ENCODE measurements around the gene SLC7A8. TPM values are rescaled to one million over a fixed set of nuclear protein-coding genes. Genes with fewer than 3 reads are reported as not detected.

SLC7A8 gene
- total RNA-seq, 1 experiment from 2014 or later, result 2.5 TPM

GRCh38 chr14:23182372-23183157 is 895 bp downstream of the SLC7A8 start:
- no peak for DNase-seq (ENCODE audit: low spot score)

DNA sequence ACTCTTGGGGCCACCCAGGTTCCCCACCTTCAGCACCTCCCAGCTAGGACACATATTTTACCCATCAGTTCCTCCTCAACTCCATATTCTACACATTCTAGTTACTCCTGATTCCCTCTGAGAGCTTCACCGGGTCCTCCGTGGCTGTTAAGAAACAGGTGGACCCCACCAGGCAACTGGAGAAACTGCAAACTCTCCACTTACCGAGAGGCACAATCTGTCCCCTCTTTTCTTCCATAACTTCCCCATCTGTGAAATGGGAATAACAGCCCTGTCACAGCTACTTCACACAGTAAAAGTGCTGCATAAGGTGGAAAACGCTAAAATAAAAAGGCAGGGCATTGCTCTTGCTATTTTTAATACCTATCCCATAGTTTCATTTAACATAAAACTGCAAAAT is 1.5 kb downstream of the SLC7A8 start:
- DNase-seq (ENCODE audit: low spot score), result no peak

GRCh38 chr14:23181453-23181852 is 2.0 kb downstream of the SLC7A8 start:
- DNase-seq (ENCODE audit: low spot score), result no peak

GRCh38 chr14:23177181-23177580 is 6.3 kb downstream of the SLC7A8 start:
- peak; percentile 19 for DNase-seq (ENCODE audit: low spot score)

DNA sequence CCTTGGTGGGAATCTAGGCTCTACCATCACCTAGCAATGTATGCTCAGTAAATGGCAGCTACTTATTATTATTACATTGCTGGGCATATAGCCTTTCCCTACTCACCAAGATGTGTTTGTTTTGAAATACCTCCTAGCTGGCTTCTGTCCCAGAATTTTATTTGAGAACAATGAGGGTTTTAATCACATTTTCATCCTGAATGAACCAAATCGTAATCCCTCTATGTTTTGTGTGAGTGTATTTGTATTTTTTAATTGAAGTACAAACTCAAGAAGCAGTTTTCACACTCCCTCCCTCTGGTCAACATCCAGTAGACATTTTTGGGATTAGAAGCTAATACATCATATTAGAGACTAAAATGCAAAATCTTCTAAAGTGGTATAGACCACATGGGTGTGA is 7.6 kb downstream of the SLC7A8 start:
- no peak for DNase-seq (ENCODE audit: low spot score)

- DNase-seq (ENCODE audit: low spot score), result no peak
Observed at GRCh38 chr14:23174296-23175184, 8.9 kb downstream of the SLC7A8 start.

GRCh38 chr14:23173796-23174195 is 9.7 kb downstream of the SLC7A8 start:
- no peak for DNase-seq (ENCODE audit: low spot score)

GRCh38 chr14:23173031-23173430 is 10.4 kb downstream of the SLC7A8 start:
- DNase-seq (ENCODE audit: low spot score), result no peak

DNA sequence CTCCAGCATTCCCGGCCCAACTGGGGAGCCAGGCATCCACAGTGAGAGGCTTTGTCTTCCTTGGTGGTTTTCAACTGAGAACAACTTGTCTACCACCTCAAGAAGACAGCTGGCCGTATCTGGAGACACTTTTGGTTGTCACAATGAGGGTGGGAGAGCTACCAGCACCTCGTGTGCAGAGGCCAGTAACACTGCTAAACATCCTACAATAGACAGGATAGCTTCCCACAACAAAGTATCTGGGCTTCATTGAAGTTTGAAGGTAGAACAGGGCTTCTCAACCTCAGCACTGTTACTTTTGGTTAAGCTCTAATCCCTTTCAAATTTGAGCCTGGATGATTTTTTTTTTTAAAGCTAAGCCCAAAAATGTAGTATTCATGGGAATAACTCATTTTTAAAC is 10.9 kb downstream of the SLC7A8 start:
- DNase-seq (ENCODE audit: low spot score), result no peak

- DNase-seq (ENCODE audit: low spot score), result no peak
Observed at GRCh38 chr14:23172096-23172495, 11.4 kb downstream of the SLC7A8 start.

DNA sequence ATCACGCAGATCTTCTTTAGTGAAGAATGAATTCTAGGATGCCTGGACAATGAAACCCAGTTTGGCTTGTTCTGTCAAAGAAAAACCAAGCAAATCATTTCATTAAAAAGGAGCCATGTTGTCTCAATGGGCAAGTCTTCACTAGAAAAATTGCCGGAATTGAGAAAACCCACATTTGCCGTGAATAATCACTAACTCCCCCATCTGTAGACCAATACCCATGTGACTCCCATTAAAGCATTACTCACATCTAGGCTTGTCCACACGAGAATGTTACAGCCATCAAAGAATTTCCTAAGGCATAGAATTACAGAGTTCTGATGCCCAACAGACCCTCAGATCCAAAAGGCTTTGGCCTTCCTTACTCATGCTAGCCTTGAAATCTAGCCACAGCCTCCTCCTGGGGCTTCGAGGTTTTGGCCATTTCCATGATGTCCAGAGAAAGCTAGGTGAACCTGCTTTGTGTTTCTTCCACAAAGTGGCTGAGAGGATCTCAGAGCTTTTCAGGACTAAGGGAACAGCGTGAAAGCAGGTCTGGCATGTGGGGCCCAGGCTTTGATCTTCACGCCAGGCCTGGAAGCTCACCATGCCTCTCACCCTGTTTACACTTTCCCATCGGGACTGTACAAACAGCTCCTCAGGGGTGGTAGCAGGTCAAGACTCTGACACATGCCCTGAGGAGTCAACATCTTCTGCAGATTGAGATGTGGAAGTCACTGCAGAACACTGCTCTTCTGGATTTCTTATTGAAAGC is 12.1 kb downstream of the SLC7A8 start:
- DNase-seq (ENCODE audit: low spot score), result no peak

GRCh38 chr14:23169622-23170021 is 13.8 kb downstream of the SLC7A8 start:
- DNase-seq (ENCODE audit: low spot score), result no peak

DNA sequence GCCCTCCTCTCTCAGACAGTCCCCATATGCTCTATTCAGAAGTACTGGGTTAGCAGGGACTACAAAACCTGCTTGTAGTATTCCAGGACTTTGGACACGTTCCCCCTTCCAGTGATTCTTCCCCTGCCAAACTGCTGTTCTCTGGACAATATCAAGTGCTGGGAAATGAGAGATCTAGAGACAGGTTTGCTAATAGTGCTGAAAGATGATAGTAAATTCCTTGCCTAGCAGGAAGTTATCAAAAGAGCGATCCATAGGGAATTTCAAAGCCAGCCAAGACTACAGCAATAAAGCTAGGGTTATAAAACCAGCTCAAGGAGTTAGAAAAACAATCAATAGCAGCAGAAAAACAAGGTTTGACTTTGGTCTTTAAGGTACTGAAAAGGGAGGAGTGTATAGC is 15.2 kb downstream of the SLC7A8 start:
- no peak for DNase-seq (ENCODE audit: low spot score)

DNA sequence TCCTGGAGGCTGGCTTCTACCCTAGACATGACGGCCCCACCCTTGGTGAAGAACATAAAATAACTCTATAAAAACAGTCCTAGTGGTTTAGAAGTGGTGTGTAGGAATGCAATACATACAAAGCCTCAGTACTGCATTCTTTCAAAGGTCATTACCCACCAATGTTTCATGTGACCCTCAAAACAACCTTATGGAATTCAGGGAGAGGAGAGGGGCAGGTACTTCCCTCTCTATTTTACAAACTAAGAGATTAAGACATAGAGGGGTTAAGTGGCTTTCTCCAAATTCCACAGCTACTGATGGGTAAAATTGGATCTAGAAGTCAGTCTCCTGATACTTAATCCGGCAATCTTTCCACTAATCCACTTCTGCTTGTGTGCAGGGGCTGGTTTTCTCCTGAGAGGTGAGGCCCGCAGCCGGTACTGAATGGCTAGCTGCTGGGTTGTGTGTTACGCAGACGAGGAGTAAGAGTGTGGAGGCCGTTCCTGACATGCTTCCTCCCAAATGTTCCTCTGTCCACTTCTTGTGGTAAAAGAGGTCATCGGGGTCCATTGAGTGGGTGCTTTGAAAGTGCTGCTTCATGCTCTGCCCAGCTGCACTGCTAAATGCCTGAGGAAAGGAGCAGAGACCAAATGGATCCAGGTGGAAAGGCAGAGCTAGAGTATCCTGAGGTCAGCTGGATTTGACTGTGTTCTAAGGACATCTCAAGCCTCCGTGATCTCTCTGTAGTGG is 16.2 kb downstream of the SLC7A8 start:
- no peak for DNase-seq (ENCODE audit: low spot score)

DNA sequence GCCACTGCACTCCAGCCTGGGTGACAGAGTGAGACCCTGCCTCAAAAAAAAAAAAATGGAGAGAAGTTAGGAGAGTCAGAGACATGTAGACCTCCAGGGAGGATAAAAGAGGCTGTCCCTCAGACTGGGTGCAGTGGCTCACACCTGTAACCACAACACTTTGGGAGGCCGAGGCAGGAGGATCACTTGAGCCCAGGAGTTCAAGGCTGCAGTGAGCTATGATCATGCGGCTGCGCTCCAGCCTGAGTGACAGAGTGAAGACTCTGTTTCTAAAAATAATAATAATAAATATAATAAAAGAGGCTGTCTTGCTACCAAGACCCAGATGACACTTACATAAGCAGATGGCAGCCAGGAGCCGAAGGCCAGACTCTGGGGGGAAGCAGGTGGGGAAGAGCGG is 18.5 kb downstream of the SLC7A8 start:
- no peak for DNase-seq (ENCODE audit: low spot score)

DNA sequence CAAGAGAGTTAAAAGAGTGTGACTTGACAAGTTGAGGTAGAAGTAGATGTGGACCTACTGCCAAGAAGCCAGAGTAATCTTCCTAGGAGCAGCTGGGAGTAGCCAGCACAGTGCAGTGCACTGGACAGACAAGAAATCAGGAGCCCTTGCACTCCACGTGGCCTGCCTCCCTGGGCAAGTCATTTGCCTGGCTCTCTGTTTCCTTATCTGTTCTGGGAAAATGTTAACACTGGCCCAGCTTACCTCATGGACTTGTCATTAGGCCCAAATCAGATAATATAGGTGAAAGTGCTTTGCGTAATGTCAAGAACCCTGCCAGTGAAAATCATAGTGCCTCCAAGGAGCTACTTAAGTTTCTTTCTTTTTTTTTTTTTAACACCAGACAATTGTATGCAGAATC is 19.2 kb downstream of the SLC7A8 start:
- DNase-seq (ENCODE audit: low spot score), result no peak

GRCh38 chr14:23163830-23164229 is 19.6 kb downstream of the SLC7A8 start:
- no peak for DNase-seq (ENCODE audit: low spot score)

- no peak for DNase-seq (ENCODE audit: low spot score)
Observed at GRCh38 chr14:23162800-23163199, 20.7 kb downstream of the SLC7A8 start.

GRCh38 chr14:23162005-23162404 is 21.5 kb downstream of the SLC7A8 start:
- DNase-seq (ENCODE audit: low spot score), result no peak

DNA sequence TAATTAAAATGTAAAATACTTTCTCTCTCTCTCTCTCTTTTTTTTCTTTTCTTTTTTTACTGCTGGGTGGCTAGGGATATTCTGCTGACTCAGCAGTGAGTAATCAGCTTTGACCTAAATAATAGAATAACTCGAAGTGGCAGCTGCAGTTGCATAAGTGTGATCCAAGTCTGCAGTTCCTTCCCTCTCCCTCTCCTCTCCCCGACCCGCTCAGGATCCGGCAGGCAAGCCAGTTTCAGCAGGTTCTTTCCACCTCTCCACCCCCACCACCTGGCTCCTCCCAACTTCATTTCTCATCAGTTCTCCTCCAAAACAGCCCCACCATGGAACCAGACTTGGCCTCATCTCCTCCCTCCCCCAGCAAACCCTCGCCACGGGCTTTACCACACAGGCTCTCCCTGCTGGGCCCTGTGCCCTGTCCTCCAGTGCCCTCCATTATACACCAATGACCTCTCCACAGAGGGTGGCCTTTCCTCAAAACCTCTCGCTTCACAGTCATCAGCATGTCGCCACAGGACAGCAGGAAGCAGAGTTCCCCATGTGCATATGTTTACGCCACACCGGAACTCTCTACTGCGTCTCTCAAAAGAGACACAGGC is 22.4 kb downstream of the SLC7A8 start:
- peak; percentile 61 for DNase-seq (ENCODE audit: low spot score)

DNA sequence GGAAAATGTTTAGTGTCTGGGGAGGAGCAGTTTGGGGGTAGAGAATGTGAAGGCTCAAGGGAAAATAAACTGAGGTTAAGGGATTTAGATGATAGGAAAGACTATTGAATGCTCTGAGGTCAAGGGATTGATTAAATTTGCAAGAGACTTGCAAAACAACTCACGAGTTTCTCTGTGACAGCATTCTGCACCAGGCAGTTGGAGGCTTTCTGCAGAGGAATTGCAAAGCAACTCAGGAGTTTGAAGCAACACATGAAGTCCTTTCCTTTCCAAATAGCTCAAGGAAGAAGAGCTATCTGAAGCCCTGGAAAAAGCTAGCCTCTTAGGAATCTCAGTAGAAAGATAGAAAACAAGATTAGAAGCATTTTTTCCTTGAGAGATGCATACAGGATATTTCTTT is 23.9 kb downstream of the SLC7A8 start:
- no peak for DNase-seq (ENCODE audit: low spot score)

Data from A172 (cell line).